ENCODE results near the gene IGFN1. TPM values are rescaled to one million over a fixed set of nuclear protein-coding genes. Genes with fewer than 3 reads are reported as not detected.

IGFN1 gene
- total and polyA plus RNA-seq, 2 experiments from 2014 or later: not detected

DNA sequence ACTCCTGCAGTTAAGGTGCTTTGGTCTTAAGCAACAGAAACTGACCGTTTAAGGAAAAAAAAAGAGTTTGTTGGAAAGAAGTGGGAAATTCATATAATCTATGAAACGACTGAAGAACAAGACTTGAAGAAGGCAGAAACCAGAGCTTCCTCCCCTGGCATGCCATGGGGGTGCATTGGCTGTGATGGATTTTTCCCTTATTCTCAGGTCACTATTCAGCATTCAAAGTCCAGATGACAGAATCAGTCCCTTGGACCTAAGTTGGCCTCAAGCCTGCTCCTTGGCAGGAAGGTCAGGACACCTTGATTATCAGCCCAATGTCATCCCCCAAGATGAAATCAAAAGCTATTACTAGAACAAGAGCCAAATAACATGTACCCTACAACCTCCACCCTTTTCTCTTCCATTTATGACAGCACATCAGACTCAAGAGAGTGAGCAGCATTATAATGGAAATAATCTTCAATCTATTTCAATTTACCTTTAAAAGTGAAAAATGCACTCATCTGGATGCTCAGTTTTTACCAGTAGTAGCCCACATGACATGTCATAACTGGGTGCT is 20.6 kb upstream of the IGFN1 start (continued):
- TF ChIP-seq, protein P1, sequence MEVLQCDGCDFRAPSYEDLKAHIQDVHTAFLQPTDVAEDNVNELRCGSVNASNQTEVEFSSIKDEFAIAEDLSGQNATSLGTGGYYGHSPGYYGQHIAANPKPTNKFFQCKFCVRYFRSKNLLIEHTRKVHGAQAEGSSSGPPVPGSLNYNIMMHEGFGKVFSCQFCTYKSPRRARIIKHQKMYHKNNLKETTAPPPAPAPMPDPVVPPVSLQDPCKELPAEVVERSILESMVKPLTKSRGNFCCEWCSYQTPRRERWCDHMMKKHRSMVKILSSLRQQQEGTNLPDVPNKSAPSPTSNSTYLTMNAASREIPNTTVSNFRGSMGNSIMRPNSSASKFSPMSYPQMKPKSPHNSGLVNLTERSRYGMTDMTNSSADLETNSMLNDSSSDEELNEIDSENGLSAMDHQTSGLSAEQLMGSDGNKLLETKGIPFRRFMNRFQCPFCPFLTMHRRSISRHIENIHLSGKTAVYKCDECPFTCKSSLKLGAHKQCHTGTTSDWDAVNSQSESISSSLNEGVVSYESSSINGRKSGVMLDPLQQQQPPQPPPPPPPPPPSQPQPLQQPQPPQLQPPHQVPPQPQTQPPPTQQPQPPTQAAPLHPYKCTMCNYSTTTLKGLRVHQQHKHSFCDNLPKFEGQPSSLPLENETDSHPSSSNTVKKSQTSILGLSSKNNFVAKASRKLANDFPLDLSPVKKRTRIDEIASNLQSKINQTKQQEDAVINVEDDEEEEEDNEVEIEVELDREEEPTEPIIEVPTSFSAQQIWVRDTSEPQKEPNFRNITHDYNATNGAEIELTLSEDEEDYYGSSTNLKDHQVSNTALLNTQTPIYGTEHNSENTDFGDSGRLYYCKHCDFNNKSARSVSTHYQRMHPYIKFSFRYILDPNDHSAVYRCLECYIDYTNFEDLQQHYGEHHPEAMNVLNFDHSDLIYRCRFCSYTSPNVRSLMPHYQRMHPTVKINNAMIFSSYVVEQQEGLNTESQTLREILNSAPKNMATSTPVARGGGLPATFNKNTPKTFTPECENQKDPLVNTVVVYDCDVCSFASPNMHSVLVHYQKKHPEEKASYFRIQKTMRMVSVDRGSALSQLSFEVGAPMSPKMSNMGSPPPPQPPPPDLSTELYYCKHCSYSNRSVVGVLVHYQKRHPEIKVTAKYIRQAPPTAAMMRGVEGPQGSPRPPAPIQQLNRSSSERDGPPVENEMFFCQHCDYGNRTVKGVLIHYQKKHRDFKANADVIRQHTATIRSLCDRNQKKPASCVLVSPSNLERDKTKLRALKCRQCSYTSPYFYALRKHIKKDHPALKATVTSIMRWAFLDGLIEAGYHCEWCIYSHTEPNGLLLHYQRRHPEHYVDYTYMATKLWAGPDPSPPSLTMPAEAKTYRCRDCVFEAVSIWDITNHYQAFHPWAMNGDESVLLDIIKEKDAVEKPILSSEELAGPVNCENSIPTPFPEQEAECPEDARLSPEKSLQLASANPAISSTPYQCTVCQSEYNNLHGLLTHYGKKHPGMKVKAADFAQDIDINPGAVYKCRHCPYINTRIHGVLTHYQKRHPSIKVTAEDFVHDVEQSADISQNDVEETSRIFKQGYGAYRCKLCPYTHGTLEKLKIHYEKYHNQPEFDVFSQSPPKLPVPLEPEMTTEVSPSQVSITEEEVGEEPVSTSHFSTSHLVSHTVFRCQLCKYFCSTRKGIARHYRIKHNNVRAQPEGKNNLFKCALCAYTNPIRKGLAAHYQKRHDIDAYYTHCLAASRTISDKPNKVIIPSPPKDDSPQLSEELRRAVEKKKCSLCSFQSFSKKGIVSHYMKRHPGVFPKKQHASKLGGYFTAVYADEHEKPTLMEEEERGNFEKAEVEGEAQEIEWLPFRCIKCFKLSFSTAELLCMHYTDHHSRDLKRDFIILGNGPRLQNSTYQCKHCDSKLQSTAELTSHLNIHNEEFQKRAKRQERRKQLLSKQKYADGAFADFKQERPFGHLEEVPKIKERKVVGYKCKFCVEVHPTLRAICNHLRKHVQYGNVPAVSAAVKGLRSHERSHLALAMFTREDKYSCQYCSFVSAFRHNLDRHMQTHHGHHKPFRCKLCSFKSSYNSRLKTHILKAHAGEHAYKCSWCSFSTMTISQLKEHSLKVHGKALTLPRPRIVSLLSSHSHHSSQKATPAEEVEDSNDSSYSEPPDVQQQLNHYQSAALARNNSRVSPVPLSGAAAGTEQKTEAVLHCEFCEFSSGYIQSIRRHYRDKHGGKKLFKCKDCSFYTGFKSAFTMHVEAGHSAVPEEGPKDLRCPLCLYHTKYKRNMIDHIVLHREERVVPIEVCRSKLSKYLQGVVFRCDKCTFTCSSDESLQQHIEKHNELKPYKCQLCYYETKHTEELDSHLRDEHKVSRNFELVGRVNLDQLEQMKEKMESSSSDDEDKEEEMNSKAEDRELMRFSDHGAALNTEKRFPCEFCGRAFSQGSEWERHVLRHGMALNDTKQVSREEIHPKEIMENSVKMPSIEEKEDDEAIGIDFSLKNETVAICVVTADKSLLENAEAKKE (CRISPR knock-in tag; IDR thresholded peaks at IDR 0.05): no peak
- no peak for TF ChIP-seq POLR2AphosphoS5 (IDR thresholded peaks at IDR 0.05; ENCODE audit: low read depth)
- no peak for TF ChIP-seq STAT1 (IDR thresholded peaks at IDR 0.05; ENCODE audit: unreplicated experiment)
- TF ChIP-seq, protein P2, sequence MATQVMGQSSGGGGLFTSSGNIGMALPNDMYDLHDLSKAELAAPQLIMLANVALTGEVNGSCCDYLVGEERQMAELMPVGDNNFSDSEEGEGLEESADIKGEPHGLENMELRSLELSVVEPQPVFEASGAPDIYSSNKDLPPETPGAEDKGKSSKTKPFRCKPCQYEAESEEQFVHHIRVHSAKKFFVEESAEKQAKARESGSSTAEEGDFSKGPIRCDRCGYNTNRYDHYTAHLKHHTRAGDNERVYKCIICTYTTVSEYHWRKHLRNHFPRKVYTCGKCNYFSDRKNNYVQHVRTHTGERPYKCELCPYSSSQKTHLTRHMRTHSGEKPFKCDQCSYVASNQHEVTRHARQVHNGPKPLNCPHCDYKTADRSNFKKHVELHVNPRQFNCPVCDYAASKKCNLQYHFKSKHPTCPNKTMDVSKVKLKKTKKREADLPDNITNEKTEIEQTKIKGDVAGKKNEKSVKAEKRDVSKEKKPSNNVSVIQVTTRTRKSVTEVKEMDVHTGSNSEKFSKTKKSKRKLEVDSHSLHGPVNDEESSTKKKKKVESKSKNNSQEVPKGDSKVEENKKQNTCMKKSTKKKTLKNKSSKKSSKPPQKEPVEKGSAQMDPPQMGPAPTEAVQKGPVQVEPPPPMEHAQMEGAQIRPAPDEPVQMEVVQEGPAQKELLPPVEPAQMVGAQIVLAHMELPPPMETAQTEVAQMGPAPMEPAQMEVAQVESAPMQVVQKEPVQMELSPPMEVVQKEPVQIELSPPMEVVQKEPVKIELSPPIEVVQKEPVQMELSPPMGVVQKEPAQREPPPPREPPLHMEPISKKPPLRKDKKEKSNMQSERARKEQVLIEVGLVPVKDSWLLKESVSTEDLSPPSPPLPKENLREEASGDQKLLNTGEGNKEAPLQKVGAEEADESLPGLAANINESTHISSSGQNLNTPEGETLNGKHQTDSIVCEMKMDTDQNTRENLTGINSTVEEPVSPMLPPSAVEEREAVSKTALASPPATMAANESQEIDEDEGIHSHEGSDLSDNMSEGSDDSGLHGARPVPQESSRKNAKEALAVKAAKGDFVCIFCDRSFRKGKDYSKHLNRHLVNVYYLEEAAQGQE (IDR thresholded peaks at IDR 0.05; ENCODE audit: unreplicated experiment): no peak
- TF ChIP-seq EZH2 (IDR thresholded peaks at IDR 0.05; ENCODE audit: low read depth, unreplicated experiment): no peak
- TF ChIP-seq, protein P3, sequence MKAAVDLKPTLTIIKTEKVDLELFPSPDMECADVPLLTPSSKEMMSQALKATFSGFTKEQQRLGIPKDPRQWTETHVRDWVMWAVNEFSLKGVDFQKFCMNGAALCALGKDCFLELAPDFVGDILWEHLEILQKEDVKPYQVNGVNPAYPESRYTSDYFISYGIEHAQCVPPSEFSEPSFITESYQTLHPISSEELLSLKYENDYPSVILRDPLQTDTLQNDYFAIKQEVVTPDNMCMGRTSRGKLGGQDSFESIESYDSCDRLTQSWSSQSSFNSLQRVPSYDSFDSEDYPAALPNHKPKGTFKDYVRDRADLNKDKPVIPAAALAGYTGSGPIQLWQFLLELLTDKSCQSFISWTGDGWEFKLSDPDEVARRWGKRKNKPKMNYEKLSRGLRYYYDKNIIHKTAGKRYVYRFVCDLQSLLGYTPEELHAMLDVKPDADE (IDR thresholded peaks at IDR 0.05): no peak
- TF ChIP-seq, protein P4, sequence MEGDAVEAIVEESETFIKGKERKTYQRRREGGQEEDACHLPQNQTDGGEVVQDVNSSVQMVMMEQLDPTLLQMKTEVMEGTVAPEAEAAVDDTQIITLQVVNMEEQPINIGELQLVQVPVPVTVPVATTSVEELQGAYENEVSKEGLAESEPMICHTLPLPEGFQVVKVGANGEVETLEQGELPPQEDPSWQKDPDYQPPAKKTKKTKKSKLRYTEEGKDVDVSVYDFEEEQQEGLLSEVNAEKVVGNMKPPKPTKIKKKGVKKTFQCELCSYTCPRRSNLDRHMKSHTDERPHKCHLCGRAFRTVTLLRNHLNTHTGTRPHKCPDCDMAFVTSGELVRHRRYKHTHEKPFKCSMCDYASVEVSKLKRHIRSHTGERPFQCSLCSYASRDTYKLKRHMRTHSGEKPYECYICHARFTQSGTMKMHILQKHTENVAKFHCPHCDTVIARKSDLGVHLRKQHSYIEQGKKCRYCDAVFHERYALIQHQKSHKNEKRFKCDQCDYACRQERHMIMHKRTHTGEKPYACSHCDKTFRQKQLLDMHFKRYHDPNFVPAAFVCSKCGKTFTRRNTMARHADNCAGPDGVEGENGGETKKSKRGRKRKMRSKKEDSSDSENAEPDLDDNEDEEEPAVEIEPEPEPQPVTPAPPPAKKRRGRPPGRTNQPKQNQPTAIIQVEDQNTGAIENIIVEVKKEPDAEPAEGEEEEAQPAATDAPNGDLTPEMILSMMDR (conservative IDR thresholded peaks at IDR 0.05; ENCODE audit: low read depth in 2 of 2): no peak
- TF ChIP-seq NANOG (IDR thresholded peaks at IDR 0.05; ENCODE audit: borderline replicate concordance): no peak
